ENCODE data around the gene PLD3.

DNA sequence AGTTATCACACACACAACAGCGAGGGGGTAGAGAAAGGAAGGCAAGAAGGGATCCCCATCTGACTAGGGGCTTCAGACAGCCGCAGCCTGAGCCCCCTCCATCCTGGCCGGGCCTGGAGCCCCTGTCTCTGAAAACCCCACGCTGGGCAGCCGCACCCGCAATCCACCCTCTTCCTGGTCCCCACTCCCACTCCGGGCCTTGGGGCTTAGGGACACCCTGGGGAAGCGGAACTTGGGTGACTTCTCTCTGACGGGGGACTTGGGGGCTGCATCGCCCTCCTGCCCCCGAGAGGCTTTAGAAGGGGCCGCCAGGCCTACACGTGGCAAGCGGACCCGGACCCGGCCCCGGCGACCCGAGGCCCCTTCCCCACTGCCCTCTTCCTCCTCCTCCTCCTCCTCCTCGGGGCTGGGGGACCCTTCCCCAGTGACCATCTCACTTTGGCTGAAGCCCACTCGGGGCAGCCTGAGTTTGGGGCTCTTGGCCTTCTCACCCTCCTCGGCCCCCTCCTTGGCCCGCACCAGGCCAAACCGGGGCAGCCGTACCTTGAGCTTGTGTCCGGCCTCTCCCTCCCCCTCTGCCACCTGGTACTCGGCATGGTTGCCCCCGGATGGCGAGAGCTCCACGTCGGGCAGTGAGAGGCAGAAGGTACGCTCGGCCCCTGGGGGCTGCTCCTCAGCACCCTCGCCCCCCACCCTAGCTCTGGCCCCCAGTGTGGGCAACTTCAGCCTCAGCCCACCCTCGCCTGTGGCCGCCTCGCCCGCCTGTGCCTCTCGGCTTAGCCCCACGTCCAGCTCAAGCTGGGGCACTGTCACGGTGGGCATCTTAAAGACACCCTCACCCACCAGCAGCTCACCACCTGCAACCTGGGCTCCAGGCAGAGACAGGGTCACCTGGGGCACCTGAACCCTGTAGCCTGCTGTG is 45.7 kb downstream of the PLD3 start:
- TF ChIP-seq, protein P1, sequence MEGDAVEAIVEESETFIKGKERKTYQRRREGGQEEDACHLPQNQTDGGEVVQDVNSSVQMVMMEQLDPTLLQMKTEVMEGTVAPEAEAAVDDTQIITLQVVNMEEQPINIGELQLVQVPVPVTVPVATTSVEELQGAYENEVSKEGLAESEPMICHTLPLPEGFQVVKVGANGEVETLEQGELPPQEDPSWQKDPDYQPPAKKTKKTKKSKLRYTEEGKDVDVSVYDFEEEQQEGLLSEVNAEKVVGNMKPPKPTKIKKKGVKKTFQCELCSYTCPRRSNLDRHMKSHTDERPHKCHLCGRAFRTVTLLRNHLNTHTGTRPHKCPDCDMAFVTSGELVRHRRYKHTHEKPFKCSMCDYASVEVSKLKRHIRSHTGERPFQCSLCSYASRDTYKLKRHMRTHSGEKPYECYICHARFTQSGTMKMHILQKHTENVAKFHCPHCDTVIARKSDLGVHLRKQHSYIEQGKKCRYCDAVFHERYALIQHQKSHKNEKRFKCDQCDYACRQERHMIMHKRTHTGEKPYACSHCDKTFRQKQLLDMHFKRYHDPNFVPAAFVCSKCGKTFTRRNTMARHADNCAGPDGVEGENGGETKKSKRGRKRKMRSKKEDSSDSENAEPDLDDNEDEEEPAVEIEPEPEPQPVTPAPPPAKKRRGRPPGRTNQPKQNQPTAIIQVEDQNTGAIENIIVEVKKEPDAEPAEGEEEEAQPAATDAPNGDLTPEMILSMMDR (conservative IDR thresholded peaks at IDR 0.05): no peak
- TF ChIP-seq EZH2 (IDR thresholded peaks at IDR 0.05; ENCODE audit: low read depth): no peak

Data from PC-9 (cell line).